Measurements from ENCODE around the gene CLDN12. TPM values are rescaled to one million over a fixed set of nuclear protein-coding genes. Genes with fewer than 3 reads are reported as not detected.
A peak's percentile ranks its signal among the peaks of the same experiment; 100 is the strongest.

The CLDN12 gene
- total RNA-seq, 2 experiments from 2014 or later, result 3.9 to 4.3 TPM

DNA sequence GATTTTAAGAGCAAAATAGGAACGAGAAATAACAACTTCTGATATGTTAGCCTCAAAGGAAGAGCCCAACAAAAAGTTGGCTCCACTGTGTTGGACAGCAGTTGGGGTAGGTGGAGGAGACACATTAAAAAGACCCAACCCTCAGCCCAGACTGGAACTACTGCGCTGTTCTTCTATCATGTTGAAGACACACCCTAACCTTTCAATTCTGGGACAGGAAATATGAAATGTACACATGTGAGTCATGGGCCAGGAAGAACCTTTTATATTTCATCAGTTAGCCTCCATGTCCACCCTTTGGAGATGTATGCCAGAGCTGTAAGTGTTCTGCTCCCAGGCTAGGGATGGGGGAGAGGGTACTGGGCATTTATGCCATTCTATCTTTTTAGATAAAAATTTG, 22.1 kb downstream of the CLDN12 start:
- ChIA-PET CTCF (no interaction called here), POLR2A (no interaction called here)
- peak overlapping the region; percentile 74 for H3K27ac Mint-ChIP-seq
- TF ChIP-seq, protein P1, sequence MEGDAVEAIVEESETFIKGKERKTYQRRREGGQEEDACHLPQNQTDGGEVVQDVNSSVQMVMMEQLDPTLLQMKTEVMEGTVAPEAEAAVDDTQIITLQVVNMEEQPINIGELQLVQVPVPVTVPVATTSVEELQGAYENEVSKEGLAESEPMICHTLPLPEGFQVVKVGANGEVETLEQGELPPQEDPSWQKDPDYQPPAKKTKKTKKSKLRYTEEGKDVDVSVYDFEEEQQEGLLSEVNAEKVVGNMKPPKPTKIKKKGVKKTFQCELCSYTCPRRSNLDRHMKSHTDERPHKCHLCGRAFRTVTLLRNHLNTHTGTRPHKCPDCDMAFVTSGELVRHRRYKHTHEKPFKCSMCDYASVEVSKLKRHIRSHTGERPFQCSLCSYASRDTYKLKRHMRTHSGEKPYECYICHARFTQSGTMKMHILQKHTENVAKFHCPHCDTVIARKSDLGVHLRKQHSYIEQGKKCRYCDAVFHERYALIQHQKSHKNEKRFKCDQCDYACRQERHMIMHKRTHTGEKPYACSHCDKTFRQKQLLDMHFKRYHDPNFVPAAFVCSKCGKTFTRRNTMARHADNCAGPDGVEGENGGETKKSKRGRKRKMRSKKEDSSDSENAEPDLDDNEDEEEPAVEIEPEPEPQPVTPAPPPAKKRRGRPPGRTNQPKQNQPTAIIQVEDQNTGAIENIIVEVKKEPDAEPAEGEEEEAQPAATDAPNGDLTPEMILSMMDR (IDR thresholded peaks at IDR 0.05), result no peak
- H3K27me3 Mint-ChIP-seq, result peaks cover 4% of the 10 kb centered on the region
- ATAC-seq, result peak; percentile 62
- no peaks in the 10 kb centered on the region for H3K9me3 Mint-ChIP-seq
- intact Hi-C loops (cut with micrococcal nuclease), result loop anchor here (5.0 to 10.0 kb wide), 2 partner anchors 113 to 181 kb away; partner anchors contain the start of gene CFAP69
- peaks cover 15% of the 10 kb centered on the region for H3K4me1 Mint-ChIP-seq (ENCODE audit: low read depth)
- no peak overlapping the region for H3K4me3 Mint-ChIP-seq
- no peak for DNase-seq
- no peaks in the 10 kb centered on the region for H3K36me3 Mint-ChIP-seq (ENCODE audit: low read depth)

DNA sequence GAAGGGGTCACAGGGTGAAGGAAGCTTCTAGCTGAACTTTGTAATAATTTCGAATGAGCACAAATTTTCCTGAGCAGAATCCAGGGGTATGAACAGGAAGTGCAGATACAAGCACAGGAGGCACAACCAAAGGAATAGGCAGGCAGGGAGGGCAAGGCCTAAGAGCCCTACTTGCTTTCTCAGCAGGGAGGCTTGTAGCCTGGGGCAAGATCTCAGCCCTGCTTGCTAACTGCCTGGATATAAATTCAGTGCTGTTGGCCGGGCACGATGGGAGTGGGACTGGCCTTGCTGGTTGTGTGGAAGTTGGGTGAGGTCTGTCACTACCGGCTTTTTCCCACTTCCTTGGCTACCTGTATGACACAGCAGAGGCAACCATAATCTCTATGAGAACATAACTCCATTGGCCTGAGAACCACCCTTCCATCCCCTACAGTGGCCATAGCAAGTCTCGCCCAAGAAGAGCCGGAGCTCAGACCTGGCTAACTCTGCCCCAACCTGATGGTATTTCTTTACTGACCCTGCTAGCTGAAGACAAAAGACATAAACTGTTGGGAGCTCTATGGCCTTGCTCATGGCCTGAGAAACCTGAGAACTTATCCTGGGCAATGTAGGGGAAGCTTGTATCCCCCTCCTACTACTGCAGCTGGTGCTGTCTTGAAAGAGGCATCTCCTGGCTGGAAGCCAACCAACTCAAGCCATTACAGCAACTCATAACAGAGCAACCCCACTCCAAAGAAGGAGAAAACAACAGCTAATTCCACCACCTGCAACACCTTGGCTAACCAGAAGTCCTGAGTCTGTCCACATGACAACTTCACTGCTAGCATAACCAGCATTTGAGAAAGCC, 27.6 kb downstream of the CLDN12 start:
- ChIA-PET POLR2A (interaction anchor here (1.0 kb wide), 1 partner anchor 15 kb away, joined by 3 read pairs; no protein-coding TSS in a partner anchor), CTCF (interaction anchor here (0.5 to 2.8 kb wide), 3 partner anchors 40 to 277 kb away, joined by 3 to 14 read pairs (median 5); partner anchors contain the start of gene STEAP1)
- no peak overlapping the region for H3K4me3 Mint-ChIP-seq
- ATAC-seq (no peak), DNase-seq (no peak)
- peaks cover 1% of the 10 kb centered on the region for H3K4me1 Mint-ChIP-seq (ENCODE audit: low read depth)
- no peaks in the 10 kb centered on the region for H3K9me3 Mint-ChIP-seq
- H3K36me3 Mint-ChIP-seq (ENCODE audit: low read depth), result no peaks in the 10 kb centered on the region
- TF ChIP-seq, protein P1 (IDR thresholded peaks at IDR 0.05), result no peak
- intact Hi-C loops (cut with micrococcal nuclease), result no loop called here
- H3K27me3 Mint-ChIP-seq, result peaks cover 14% of the 10 kb centered on the region
- no peak overlapping the region for H3K27ac Mint-ChIP-seq

DNA sequence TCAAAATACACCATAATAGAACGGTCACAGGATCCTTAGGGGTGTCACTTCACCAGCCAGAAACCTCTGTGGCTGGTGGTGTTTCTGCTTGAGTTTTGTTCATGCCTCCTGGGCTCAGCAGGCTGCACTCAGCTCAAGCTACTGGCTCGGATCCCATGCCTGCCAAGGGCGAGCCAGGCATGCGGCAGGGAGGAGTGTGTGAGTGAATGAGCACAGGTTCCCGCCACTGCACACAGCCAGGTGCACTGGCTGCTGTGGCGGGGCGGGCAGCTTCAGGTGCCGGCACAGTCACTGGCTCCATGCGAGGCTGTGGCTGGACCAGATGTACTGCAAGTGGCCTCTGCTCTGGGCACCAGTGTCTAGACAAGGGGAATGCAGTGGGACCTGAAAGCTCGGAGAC, 29.5 kb downstream of the CLDN12 start:
- Mint-ChIP-seq H3K4me3 (no peak overlapping the region), H3K36me3 (ENCODE audit: low read depth) (no peaks in the 10 kb centered on the region), H3K4me1 (ENCODE audit: low read depth) (no peaks in the 10 kb centered on the region), H3K27me3 (peaks cover 16% of the 10 kb centered on the region), H3K9me3 (no peaks in the 10 kb centered on the region), H3K27ac (no peak overlapping the region)
- intact Hi-C loops (cut with micrococcal nuclease), result no loop called here
- CTCF ChIA-PET, result interaction anchor here (1.1 to 2.8 kb wide), 2 partner anchors 10 to 279 kb away, joined by 3 to 14 read pairs; partner anchors contain the start of gene STEAP1
- ATAC-seq (no peak), DNase-seq (no peak)
- POLR2A ChIA-PET, result no interaction called here
- TF ChIP-seq, protein P1 (IDR thresholded peaks at IDR 0.05), result no peak

DNA sequence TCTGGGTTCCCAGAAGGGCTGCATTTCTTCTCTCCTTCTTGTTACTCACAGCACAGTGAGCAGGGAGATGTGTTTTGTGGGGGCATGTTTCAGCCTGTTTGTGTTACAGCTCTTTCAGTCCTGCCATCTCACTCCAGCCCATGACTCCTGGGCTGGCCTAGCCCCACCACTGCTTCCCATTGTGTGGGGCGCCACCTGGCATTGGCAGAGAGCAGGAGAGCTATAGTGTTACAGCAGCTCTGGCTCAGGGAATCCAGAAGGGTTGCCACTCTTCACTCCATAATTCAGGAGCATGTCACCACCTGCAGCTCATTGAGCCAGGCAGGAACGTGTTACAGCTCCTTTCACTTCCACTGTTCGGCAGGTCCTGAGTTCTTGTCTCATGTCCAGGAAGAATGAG, 30.0 kb downstream of the CLDN12 start:
- no peak for ATAC-seq
- intact Hi-C loops (cut with micrococcal nuclease), result no loop called here

More for the DNA sequence above, 30.0 kb downstream of the CLDN12 start:
- Mint-ChIP-seq H3K27ac (no peak overlapping the region), H3K27me3 (peaks cover 17% of the 10 kb centered on the region), H3K9me3 (no peaks in the 10 kb centered on the region), H3K4me3 (no peak overlapping the region), H3K4me1 (ENCODE audit: low read depth) (no peaks in the 10 kb centered on the region), H3K36me3 (ENCODE audit: low read depth) (no peaks in the 10 kb centered on the region)
- no peak for DNase-seq
- CTCF ChIA-PET, result interaction anchor here (2.8 kb wide), 1 partner anchor 280 kb away, joined by 14 read pairs; the partner anchor contains the start of gene STEAP1
- POLR2A ChIA-PET, result no interaction called here
- TF ChIP-seq, protein P1 (IDR thresholded peaks at IDR 0.05), result no peak

All from activated CD8-positive, alpha-beta T cell treated with anti-CD3 and anti-CD28 coated beads for 36 hours (primary cell).